ENCODE data around the gene C6orf89. TPM values are rescaled to one million over a fixed set of nuclear protein-coding genes. Genes with fewer than 3 reads are reported as not detected.

C6orf89 gene
- total RNA-seq, 1 experiment from 2014 or later = 11.8 TPM

- H3K4me2 ChIP-seq (ENCODE audit: insufficient read depth, insufficient read length, low read length) = no peak overlapping the region
- H3K14ac ChIP-seq (ENCODE audit: insufficient read depth, low read length) = no peak overlapping the region
- H3K23ac ChIP-seq (ENCODE audit: insufficient read length, low read depth, low read length) = no peak overlapping the region
- no peak overlapping the region for H3K56ac ChIP-seq (ENCODE audit: insufficient read length, low read depth, low read length)
- H2BK15ac ChIP-seq (ENCODE audit: low read depth, low read length) = no peak overlapping the region
- H4K5ac ChIP-seq (ENCODE audit: insufficient read length, low read depth, low read length) = no peak overlapping the region
- H3K18ac ChIP-seq (ENCODE audit: insufficient read length, low read depth, low read length) = no peak overlapping the region
- H3K27me3 ChIP-seq (ENCODE audit: insufficient read depth, low read length) = no peaks in the 10 kb centered on the region
- no peak overlapping the region for H3K4me3 Mint-ChIP-seq
- DNase-seq = no peak
- H3K27ac ChIP-seq (ENCODE audit: insufficient read length, low read depth, low read length) = no peak overlapping the region
- H3K9me3 Mint-ChIP-seq = no peaks in the 10 kb centered on the region
- no peaks in the 10 kb centered on the region for H3K4me1 ChIP-seq (ENCODE audit: insufficient read depth, low read length)
- H2BK20ac ChIP-seq (ENCODE audit: low read depth, low read length, poor library complexity, severe bottlenecking) = no peak overlapping the region
- no peaks in the 10 kb centered on the region for H4K20me1 ChIP-seq (ENCODE audit: control insufficient read depth, insufficient read depth, insufficient read length)
- H3K4ac ChIP-seq (ENCODE audit: low read depth, low read length) = no peak overlapping the region
- no peaks in the 10 kb centered on the region for H3K79me1 ChIP-seq (ENCODE audit: insufficient read depth, low read depth, low read length, poor library complexity, severe bottlenecking)
- no peak overlapping the region for H4K8ac ChIP-seq (replicated peaks; ENCODE audit: insufficient read length, low read depth, low read length)
- H2AFZ ChIP-seq (ENCODE audit: low read length) = no peak overlapping the region
- H3K79me2 ChIP-seq (ENCODE audit: insufficient read depth, low read length) = no peaks in the 10 kb centered on the region
- no peak for TF ChIP-seq CTCF (conservative IDR thresholded peaks at IDR 0.05)
- no peak overlapping the region for H2BK5ac ChIP-seq (ENCODE audit: insufficient read length, low read length)
- peaks cover 7 to 10% of the 10 kb centered on the region in 2 experiments; a peak in 3 of 4 replicates for H3K4me1 Mint-ChIP-seq
- H2BK120ac ChIP-seq (ENCODE audit: low read depth, low read length, poor library complexity, severe bottlenecking) = no peak overlapping the region
- H2AK5ac ChIP-seq (ENCODE audit: insufficient read length, low read length) = no peak overlapping the region
- no peak overlapping the region for H2BK12ac ChIP-seq (ENCODE audit: insufficient read length, low read depth, low read length)
- no CpG with 5 or more reads among the region's 9 CpGs for WGBS (ENCODE audit: extremely low coverage, insufficient read length, low lambda C conversion rate)
- H3K23me2 ChIP-seq (ENCODE audit: insufficient read length, low read depth, low read length, poor library complexity, severe bottlenecking) = no peaks in the 10 kb centered on the region
- H3K27ac Mint-ChIP-seq = no peak overlapping the region; a peak in 1 of 7 replicates
- no peak overlapping the region for H3K9ac ChIP-seq (ENCODE audit: extremely low read depth, insufficient read length, low read length)
- no peaks in the 10 kb centered on the region for H3K9me3 ChIP-seq (ENCODE audit: control insufficient read depth, low read depth, low read length)
- H3K27me3 Mint-ChIP-seq (ENCODE audit: low read depth) = no peaks in the 10 kb centered on the region
- no peak overlapping the region for H3T11ph ChIP-seq (ENCODE audit: low read length)
- no peaks in the 10 kb centered on the region for H3K36me3 Mint-ChIP-seq (ENCODE audit: insufficient read depth in 1 of 3, low read depth in 3 of 3)
- no peak overlapping the region for H4K91ac ChIP-seq (ENCODE audit: insufficient read length, low read depth, low read length)
Observed at GRCh38 chr6:36955671-36956445, 70.1 kb downstream of the C6orf89 start.

Data from H9 (cell line).